GM13977 (cell line): ENCODE data around the gene PGAM2.

ENCODE experiments used
- DNase-seq: peaks from one replicate; pipeline ENCODE4 v3.0.0; 2012; ENCODE audit warnings: low spot score
- CTCF ChIP-seq: IDR thresholded peaks from 2 replicates; pipeline ENCODE4 v1.5.1; 2012; ENCODE audit warnings: mild to moderate bottlenecking, control low read depth; ENCODE audit not compliant: insufficient read depth; ENCODE audit errors: extremely low read depth, missing control alignments
- in situ Hi-C: fragments of 300-500 bp; cut with MboI; formaldehyde crosslinking; loops from one replicate; pipeline ENCODE4 v1.12.0; 2022; ENCODE audit warnings: low sequenced_read_pairs, low pct_unique_long_range_greater_than_20kb, mixed read lengths, inconsistent platforms; ENCODE audit not compliant: unreplicated experiment

PGAM2 gene

GRCh38 chr7:44107116-44107960, 42.0 kb upstream of the PGAM2 start:
- in situ Hi-C loops = no loop called here
- no peak for TF ChIP-seq CTCF
- DNase-seq = no peak

GRCh38 chr7:44106311-44107065, 41.1 kb upstream of the PGAM2 start:
- in situ Hi-C loops = no loop called here
- no peak for DNase-seq
- TF ChIP-seq CTCF = no peak

GRCh38 chr7:44105832-44106231, 40.5 kb upstream of the PGAM2 start:
- in situ Hi-C loops = no loop called here
- DNase-seq = peak; percentile 38
- TF ChIP-seq CTCF = no peak

- DNase-seq = peak; percentile 40
- TF ChIP-seq CTCF = no peak
- in situ Hi-C loops = no loop called here
Observed at GRCh38 chr7:44104860-44105771, 39.7 kb upstream of the PGAM2 start.

- peak; percentile 68 for DNase-seq
- TF ChIP-seq CTCF = no peak
Observed at GRCh38 chr7:44103923-44104859, 38.8 kb upstream of the PGAM2 start, which contains the start of gene AEBP1. AEBP1 (plus strand) TSS chr7:44104345; CDS start chr7:44104666, 321 bp downstream.

More at GRCh38 chr7:44103923-44104859, 38.8 kb upstream of the PGAM2 start, which contains the start of gene AEBP1:
- in situ Hi-C loops = no loop called here
